Epithelial cell of esophagus (primary cell): ENCODE results near the gene SBK3.

Source experiments
- DNase-seq: peaks from one replicate; pipeline ENCODE4 v3.0.0; 2010; ENCODE audit warnings: low read depth
- H3K4me3 ChIP-seq: 2 replicates; pipeline ENCODE4 v1.5.1; 2011; ENCODE audit warnings: mild to moderate bottlenecking, low read length, control low read depth
- TF ChIP-seq, protein P1 (sequence below): IDR thresholded peaks from 2 replicates; pipeline ENCODE4 v1.5.1; 2011; ENCODE audit warnings: low read depth, mild to moderate bottlenecking, low read length, control low read depth, inconsistent platforms; ENCODE audit not compliant: insufficient read depth; ENCODE audit errors: missing control alignments

The SBK3 gene

GRCh38 chr19:55493052-55493644 is 52.2 kb downstream of the SBK3 start:
- H3K4me3 ChIP-seq: no peak overlapping the region
- no peak for DNase-seq
- TF ChIP-seq, protein P1, sequence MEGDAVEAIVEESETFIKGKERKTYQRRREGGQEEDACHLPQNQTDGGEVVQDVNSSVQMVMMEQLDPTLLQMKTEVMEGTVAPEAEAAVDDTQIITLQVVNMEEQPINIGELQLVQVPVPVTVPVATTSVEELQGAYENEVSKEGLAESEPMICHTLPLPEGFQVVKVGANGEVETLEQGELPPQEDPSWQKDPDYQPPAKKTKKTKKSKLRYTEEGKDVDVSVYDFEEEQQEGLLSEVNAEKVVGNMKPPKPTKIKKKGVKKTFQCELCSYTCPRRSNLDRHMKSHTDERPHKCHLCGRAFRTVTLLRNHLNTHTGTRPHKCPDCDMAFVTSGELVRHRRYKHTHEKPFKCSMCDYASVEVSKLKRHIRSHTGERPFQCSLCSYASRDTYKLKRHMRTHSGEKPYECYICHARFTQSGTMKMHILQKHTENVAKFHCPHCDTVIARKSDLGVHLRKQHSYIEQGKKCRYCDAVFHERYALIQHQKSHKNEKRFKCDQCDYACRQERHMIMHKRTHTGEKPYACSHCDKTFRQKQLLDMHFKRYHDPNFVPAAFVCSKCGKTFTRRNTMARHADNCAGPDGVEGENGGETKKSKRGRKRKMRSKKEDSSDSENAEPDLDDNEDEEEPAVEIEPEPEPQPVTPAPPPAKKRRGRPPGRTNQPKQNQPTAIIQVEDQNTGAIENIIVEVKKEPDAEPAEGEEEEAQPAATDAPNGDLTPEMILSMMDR: no peak

DNA sequence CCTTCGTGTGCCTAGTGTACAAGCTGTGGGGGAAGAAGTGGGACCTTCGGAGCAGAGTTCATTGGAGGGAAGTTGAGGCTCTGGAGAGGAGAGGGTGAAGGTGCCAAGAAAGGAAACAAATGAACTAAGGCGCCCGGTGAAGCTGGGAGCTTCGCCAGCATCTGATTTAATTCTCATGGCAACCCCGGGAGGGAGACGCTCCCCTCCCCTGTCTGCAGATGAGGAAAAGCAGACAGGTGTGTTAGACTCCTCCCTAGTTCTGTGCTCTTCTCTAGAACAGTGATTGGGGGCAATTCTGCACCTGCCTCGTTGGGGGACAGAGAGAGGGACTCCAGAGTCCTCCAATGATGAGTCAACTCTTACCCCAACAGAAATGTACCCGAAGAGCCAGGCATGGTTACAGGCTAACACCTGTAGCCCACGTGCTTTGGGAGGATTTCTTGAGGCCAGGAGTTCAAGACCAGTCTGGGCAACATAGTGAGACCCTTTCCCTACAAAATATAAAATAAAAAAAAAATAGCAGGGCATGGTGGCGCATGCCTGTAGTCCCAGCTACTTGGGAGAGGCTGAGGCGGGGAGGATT is 52.9 kb downstream of the SBK3 start:
- DNase-seq: no peak
- TF ChIP-seq, protein P1: no peak
- no peak overlapping the region for H3K4me3 ChIP-seq

GRCh38 chr19:55491546-55492360 is 53.6 kb downstream of the SBK3 start:
- DNase-seq: no peak
- no peak overlapping the region for H3K4me3 ChIP-seq
- TF ChIP-seq, protein P1: no peak
